Neuronal stem cell (in vitro differentiated cells): ENCODE data around the gene TIAM2.

ENCODE experiments used
- DNase-seq: peaks from one replicate; pipeline ENCODE4 v3.0.0-alpha.2; 2013; ENCODE audit warnings: low spot score
- H2AFZ ChIP-seq: one replicate; pipeline ENCODE4 v1.6.1; 2013; ENCODE audit warnings: mild to moderate bottlenecking, low read length, inconsistent platforms
- H2AK5ac ChIP-seq: 2 replicates; pipeline ENCODE4 v1.6.1; 2013; ENCODE audit warnings: low read depth, mild to moderate bottlenecking, inconsistent platforms, low read length, moderate library complexity, mixed read lengths
- H2BK120ac ChIP-seq: 2 replicates; pipeline ENCODE4 v1.6.1; 2013; ENCODE audit warnings: low read depth, mild to moderate bottlenecking, inconsistent platforms, low read length, moderate library complexity, mixed read lengths
- H2BK12ac ChIP-seq: one replicate; pipeline ENCODE4 v1.6.1; 2013; ENCODE audit warnings: low read length, inconsistent platforms
- H2BK15ac ChIP-seq: 2 replicates; pipeline ENCODE4 v1.6.1; 2013; ENCODE audit warnings: mild to moderate bottlenecking, low read length, inconsistent platforms, mixed read lengths
- H2BK5ac ChIP-seq: one replicate; pipeline ENCODE4 v1.6.1; 2013; ENCODE audit warnings: inconsistent platforms, mild to moderate bottlenecking, low read length, moderate library complexity
- H3K14ac ChIP-seq: one replicate; pipeline ENCODE4 v1.6.1; 2013; ENCODE audit warnings: low read length, inconsistent platforms
- H3K18ac ChIP-seq: 2 replicates; pipeline ENCODE4 v1.6.1; 2013; ENCODE audit warnings: low read length, inconsistent platforms
- H3K23ac ChIP-seq: 2 replicates; pipeline ENCODE4 v1.6.1; 2013; ENCODE audit warnings: low read depth, mild to moderate bottlenecking, mixed read lengths, low read length, inconsistent platforms; ENCODE audit not compliant: poor library complexity
- H3K27ac ChIP-seq: replicated peaks from 3 replicates; pipeline ENCODE4 v1.5.1; 2013; ENCODE audit warnings: low read length, inconsistent platforms
- H3K27me3 ChIP-seq, 3 experiments: 2 replicates each; pipeline ENCODE4 v1.6.1; 2013; ENCODE audit warnings: low read length in 3 of 3, mild to moderate bottlenecking in 2 of 3, inconsistent platforms in 1 of 3, low read depth in 1 of 3, mixed read lengths in 1 of 3, moderate library complexity in 1 of 3; ENCODE audit not compliant: control insufficient read depth in 3 of 3, insufficient read depth in 3 of 3
- H3K36me3 ChIP-seq, 2 donors: replicated peaks in 1 of 2; 2 replicates each; pipeline ENCODE4 v1.6.1; 2013; ENCODE audit warnings: low read length in 2 of 2; ENCODE audit not compliant: control insufficient read depth in 2 of 2, insufficient read depth in 2 of 2
- H3K4ac ChIP-seq: 2 replicates; pipeline ENCODE4 v1.6.1; 2013; ENCODE audit warnings: inconsistent platforms, mild to moderate bottlenecking, low read length, moderate library complexity
- H3K4me1 ChIP-seq, 2 donors: 1 replicate in 1 of 2; 2 replicates in 1 of 2; pipeline ENCODE4 v1.6.1; 2013; ENCODE audit warnings: low read length in 2 of 2, low read depth in 1 of 2; ENCODE audit not compliant: control insufficient read depth in 2 of 2, insufficient read depth in 1 of 2
- H3K4me2 ChIP-seq: one replicate; pipeline ENCODE4 v1.6.1; 2013; ENCODE audit warnings: mild to moderate bottlenecking, low read length, inconsistent platforms; ENCODE audit not compliant: insufficient read depth, poor library complexity, severe bottlenecking
- H3K4me3 ChIP-seq, 2 donors: 2 replicates each; pipeline ENCODE4 v1.5.1; 2013; ENCODE audit warnings: low read length in 2 of 2, mild to moderate bottlenecking in 2 of 2, inconsistent platforms in 1 of 2, moderate library complexity in 1 of 2
- H3K79me1 ChIP-seq: one replicate; pipeline ENCODE4 v1.6.1; 2013; ENCODE audit warnings: low read depth, mild to moderate bottlenecking, inconsistent platforms, low read length, moderate library complexity
- H3K9ac ChIP-seq: one replicate; pipeline ENCODE4 v1.6.1; 2013; ENCODE audit warnings: mild to moderate bottlenecking, low read depth, low read length, inconsistent platforms; ENCODE audit not compliant: poor library complexity
- H3K9me3 ChIP-seq, 2 donors: replicated peaks in 1 of 2; 2 replicates each; pipeline versions ENCODE3 to v1.6.1; 2013; ENCODE audit warnings: low read length in 2 of 2, mild to moderate bottlenecking in 2 of 2, inconsistent platforms in 1 of 2, low read depth in 1 of 2, mixed read lengths in 1 of 2, moderate library complexity in 1 of 2; ENCODE audit not compliant: control insufficient read depth in 2 of 2, insufficient read depth in 1 of 2
- H4K8ac ChIP-seq: one replicate; pipeline ENCODE4 v1.6.1; 2013; ENCODE audit warnings: low read depth, mild to moderate bottlenecking, inconsistent platforms, low read length, moderate library complexity
- H4K91ac ChIP-seq: one replicate; pipeline ENCODE4 v1.6.1; 2013; ENCODE audit warnings: low read length, low read depth, mild to moderate bottlenecking, inconsistent platforms; ENCODE audit not compliant: poor library complexity
- WGBS, 2 donors: extraction: QIAGEN DNeasy Blood & Tissue Kit; methylation state at CpG; one replicate each; pipeline ENCODE4 v1.1.7; 2013; ENCODE audit warnings: missing lambda C conversion rate in 2 of 2, mixed read lengths in 1 of 2; ENCODE audit not compliant: insufficient read length in 2 of 2, insufficient replicate concordance in 1 of 2; ENCODE audit errors: extremely low coverage in 2 of 2; 5-methylcytosine and 5-hydroxymethylcytosine counted together

TIAM2 gene

GRCh38 chr6:155219858-155220301, 224.8 kb downstream of the TIAM2 start:
- Histone ChIP-seq H3K27me3 (no peaks in the 10 kb centered on the region), H3K18ac (peak overlapping the region; percentile 62), H2BK12ac (no peak overlapping the region), H3K4me1 (peaks cover 4 to 11% of the 10 kb centered on the region in 2 donors), H3K23ac (no peak overlapping the region), H3K79me1 (no peaks in the 10 kb centered on the region), H3K9me3 (no peaks in the 10 kb centered on the region), H3K4ac (no peak overlapping the region), H2BK5ac (no peak overlapping the region), H3K14ac (no peak overlapping the region), H3K9ac (no peak overlapping the region), H2AFZ (no peak overlapping the region), H3K4me2 (no peak overlapping the region), H3K4me3 (no peak overlapping the region), H4K8ac (no peak overlapping the region), H2BK120ac (no peak overlapping the region), H2AK5ac (peak overlapping the region; percentile 51), H2BK15ac (peak overlapping the region; percentile 21), H4K91ac (no peak overlapping the region), H3K36me3 (peaks cover 0 to 49% of the 10 kb centered on the region in 2 donors), H3K27ac (no peak overlapping the region)
- WGBS, 2 donors = no CpG with 5 or more reads among the region's 5 CpGs
- no peak for DNase-seq

- Histone ChIP-seq H3K23ac (no peak overlapping the region), H3K4me3 (no peak overlapping the region), H3K4me2 (no peak overlapping the region), H3K4ac (no peak overlapping the region), H3K9me3 (peaks cover 0 to 2% of the 10 kb centered on the region in 2 donors), H3K27ac (no peak overlapping the region), H3K14ac (no peak overlapping the region), H3K27me3 (no peaks in the 10 kb centered on the region), H3K4me1 (peaks cover 4 to 11% of the 10 kb centered on the region in 2 donors), H4K91ac (no peak overlapping the region), H3K18ac (no peak overlapping the region), H3K36me3 (peaks cover 0 to 58% of the 10 kb centered on the region in 2 donors), H2BK12ac (no peak overlapping the region), H2AK5ac (no peak overlapping the region), H3K9ac (no peak overlapping the region), H2BK15ac (no peak overlapping the region), H2BK5ac (no peak overlapping the region), H2BK120ac (no peak overlapping the region), H2AFZ (no peak overlapping the region), H4K8ac (no peak overlapping the region), H3K79me1 (no peaks in the 10 kb centered on the region)
- no peak for DNase-seq
- no CpG with 5 or more reads among the region's 4 CpGs for WGBS, 2 donors
These were observed 226.0 kb downstream of the TIAM2 start for GRCh38 chr6:155221086-155221485.

GRCh38 chr6:155222506-155222905, 227.4 kb downstream of the TIAM2 start:
- Histone ChIP-seq H3K4me3 (no peak overlapping the region), H3K4me2 (no peak overlapping the region), H3K36me3 (peaks cover 0 to 66% of the 10 kb centered on the region in 2 donors), H3K79me1 (no peaks in the 10 kb centered on the region), H3K23ac (no peak overlapping the region), H4K8ac (no peak overlapping the region), H2AFZ (no peak overlapping the region), H4K91ac (no peak overlapping the region), H2BK12ac (no peak overlapping the region), H2BK5ac (no peak overlapping the region), H2AK5ac (no peak overlapping the region), H3K27me3 (no peaks in the 10 kb centered on the region), H3K18ac (no peak overlapping the region), H3K9me3 (peaks cover 0 to 5% of the 10 kb centered on the region in 2 donors), H3K27ac (no peak overlapping the region), H3K4ac (no peak overlapping the region), H2BK15ac (no peak overlapping the region), H3K14ac (no peak overlapping the region), H2BK120ac (no peak overlapping the region), H3K9ac (no peak overlapping the region), H3K4me1 (peaks cover 0 to 6% of the 10 kb centered on the region in 2 donors)
- no peak for DNase-seq
- WGBS, 2 donors = no CpG with 5 or more reads among the region's 4 CpGs

DNA sequence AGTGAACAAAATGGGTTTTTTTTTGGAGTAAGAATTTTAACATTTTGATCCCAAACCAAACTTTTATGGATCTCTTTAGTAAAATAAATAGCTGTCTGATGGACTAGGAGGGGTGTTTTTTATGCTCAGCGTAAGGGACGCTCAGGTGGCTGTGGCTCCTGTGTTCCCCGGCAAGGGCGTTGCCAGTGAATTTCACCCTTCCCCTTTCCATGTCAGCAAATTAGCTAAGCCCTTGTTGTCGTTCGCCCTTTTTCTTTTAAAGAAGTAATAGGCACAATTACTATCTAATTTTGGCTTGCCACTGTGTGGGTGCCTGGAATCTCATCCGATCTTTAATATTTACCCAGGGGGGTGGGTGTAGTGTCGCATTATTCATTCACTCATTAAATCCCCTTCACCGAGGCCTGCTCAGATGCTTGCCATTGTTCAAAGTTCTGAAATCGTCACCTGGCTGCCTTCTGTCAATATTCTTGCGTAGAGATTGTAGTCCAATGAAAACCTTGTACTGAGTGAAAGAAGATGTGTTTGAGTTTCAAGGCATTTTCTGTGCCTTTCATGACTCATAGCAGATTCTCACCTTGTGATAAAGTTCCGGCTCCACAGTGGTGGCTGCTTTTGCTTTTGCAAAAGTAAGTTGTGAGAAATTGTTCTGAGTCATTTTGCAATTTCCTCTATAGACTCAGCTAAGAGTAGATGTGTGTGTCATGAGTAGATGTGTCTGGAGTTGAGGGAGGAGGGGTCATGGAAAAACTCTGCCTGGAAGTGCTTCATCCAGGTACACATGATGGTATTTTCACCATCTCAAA, 228.7 kb downstream of the TIAM2 start:
- Histone ChIP-seq H2BK12ac (no peak overlapping the region), H3K9ac (no peak overlapping the region), H3K36me3 (peaks cover 0 to 69% of the 10 kb centered on the region in 2 donors), H3K27me3 (no peaks in the 10 kb centered on the region), H3K4me1 (peaks cover 0 to 6% of the 10 kb centered on the region in 2 donors), H3K14ac (no peak overlapping the region), H4K8ac (no peak overlapping the region), H3K4me2 (no peak overlapping the region), H3K79me1 (no peaks in the 10 kb centered on the region), H2AFZ (no peak overlapping the region), H2BK5ac (no peak overlapping the region), H2BK120ac (no peak overlapping the region), H2AK5ac (no peak overlapping the region), H3K18ac (no peak overlapping the region), H3K9me3 (peaks cover 3 to 5% of the 10 kb centered on the region in 2 donors), H4K91ac (no peak overlapping the region), H3K4me3 (no peak overlapping the region), H2BK15ac (no peak overlapping the region), H3K27ac (no peak overlapping the region), H3K4ac (no peak overlapping the region), H3K23ac (no peak overlapping the region)
- no peak for DNase-seq
- WGBS, 2 donors = no CpG with 5 or more reads among the region's 12 CpGs
